Right lobe of liver (tissue), 6 donors: ENCODE data around the gene TSGA10. TPM values are rescaled to one million over a fixed set of nuclear protein-coding genes. Genes with fewer than 3 reads are reported as not detected.
A peak's percentile ranks its signal among the peaks of the same experiment; 100 is the strongest.

ENCODE experiments used
- ATAC-seq, 4 donors: fragments of 200-7000 bp; cut with Tn5 transposase; one replicate each; pipeline ENCODE4 v1.9.1; 2020; ENCODE audit warnings: mild to moderate bottlenecking in 4 of 4, moderate library complexity in 4 of 4
- DNase-seq, 3 donors: peaks; one replicate each; pipeline ENCODE4 v3.0.0-alpha.2; 2020
- H3K27ac ChIP-seq, 3 donors: fragments of 200-600 bp; one replicate each; pipeline ENCODE4 v1.8.0; 2022
- H3K27me3 ChIP-seq, 2 donors: fragments of 200-600 bp; one replicate each; pipeline ENCODE4 v1.8.0; 2022
- H3K36me3 ChIP-seq, 4 donors: fragments of 200-600 bp; sonication (generic) in 1 of 4; one replicate each; pipeline versions ENCODE4 v1.5.1 to v1.8.0; 2017 to 2022; ENCODE audit warnings: control low read depth in 1 of 4
- H3K4me1 ChIP-seq, 4 donors: fragments of 200-600 bp; sonication (generic) in 1 of 4; one replicate each; pipeline versions ENCODE4 v1.5.1 to v1.8.0; 2017 to 2022; ENCODE audit warnings: control low read depth in 1 of 4
- H3K4me3 ChIP-seq, 3 donors: fragments of 200-600 bp; one replicate each; pipeline ENCODE4 v1.8.0; 2022
- H3K9me3 ChIP-seq, 4 donors: fragments of 200-600 bp; sonication (generic) in 1 of 4; one replicate each; pipeline versions ENCODE4 v1.5.1 to v1.8.0; 2017 to 2022; ENCODE audit warnings: control low read depth in 1 of 4
- CTCF ChIP-seq, 4 donors: fragments of 200-600 bp in 3 of 4; fragments of 450-650 bp in 1 of 4; IDR thresholded peaks; one replicate each; pipeline versions ENCODE4 v1.5.1 to v1.8.0; 2016 to 2022; ENCODE audit warnings: antibody characterized with exemption in 4 of 4, mild to moderate bottlenecking in 2 of 4
- POLR2A ChIP-seq: fragments of 450-650 bp; IDR thresholded peaks from one replicate; pipeline ENCODE4 v1.6.1; 2017; ENCODE audit warnings: antibody characterized with exemption, mild to moderate bottlenecking
- WGBS: methylation state at CpG from one replicate; pipeline ENCODE4 v1.1.6; 2018; ENCODE audit warnings: low coverage, low lambda C conversion rate; ENCODE audit not compliant: insufficient coverage; ENCODE audit errors: missing lambda C conversion rate; 5-methylcytosine and 5-hydroxymethylcytosine counted together
- intact Hi-C, 2 donors: fragments of 100-400 bp; cut with DNase I; formaldehyde crosslinking; loops; one replicate each; pipeline versions ENCODE4 v1.11.2 to v1.14.1; 2022
- total RNA-seq, 6 experiments: library from RNA; depleted of rRNA in 2 of 6; stranded (reverse); fragments of >200 nt in 2 of 6; fragmentation: NEBNext Ultra II Directional in 3 of 6; extraction: Animal tissue kit (Norgen Biotek cat#: 25700) in 3 of 6; gene quantifications; one replicate each; pipeline versions ENCODE4 v1.1.0 to v1.2.4, GENCODE V29; 2016 to 2023
- donor health status: DM: no; HTN: yes; CAD: no.
- donor health status: DM: no; HTN: no; CAD: no.
- donor health status: DM: no; HTN: no; CAD: no.
- donor health status: DM: no; HTN: yes; CAD: no.
- donor health status: DM: no; HTN: yes; CAD: no.

Gene TSGA10
- total RNA-seq, 6 experiments from 2014 or later = 1.6 to 5.6 (median 2.7) TPM

DNA sequence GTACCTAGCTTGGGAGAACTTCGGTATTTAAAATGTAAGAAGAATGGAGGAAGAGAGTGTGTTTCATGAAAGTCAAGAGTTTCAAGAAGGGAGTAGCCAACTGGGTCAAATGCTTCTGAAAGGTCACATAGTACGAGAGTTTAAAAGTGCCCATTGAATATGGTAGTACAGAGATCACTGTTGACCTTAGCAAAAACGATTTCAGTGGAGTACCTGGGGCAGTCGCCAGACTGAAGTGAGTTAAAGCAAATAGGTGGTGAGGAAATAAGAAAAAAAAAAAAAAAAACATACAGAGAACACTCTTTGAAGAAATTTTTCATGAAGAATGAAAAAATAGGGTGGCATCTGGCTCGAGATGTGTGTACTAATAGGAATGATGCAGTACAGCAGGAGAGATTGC, 11.5 kb upstream of the TSGA10 start:
- Histone ChIP-seq H3K27ac (no peak overlapping the region), H3K9me3 (no peaks in the 10 kb centered on the region), H3K36me3 (peaks cover 0 to 19% (median 10%) of the 10 kb centered on the region in 4 donors), H3K27me3 (no peaks in the 10 kb centered on the region), H3K4me1 (no peaks in the 10 kb centered on the region), H3K4me3 (no peak overlapping the region)
- DNase-seq (no peak), ATAC-seq (peak in 2 of 4 donors; percentile 47 to 75)
- 48% methylated on average over 5 of the region's 5 CpGs for WGBS
- intact Hi-C loops = no loop called here
- TF ChIP-seq POLR2A = no peak

GRCh38 chr2:99159594-99159993, 4.9 kb upstream of the TSGA10 start:
- WGBS = 93% methylated on average over 4 of the region's 4 CpGs
- intact Hi-C loops = no loop called here
- no peak overlapping the region for H3K4me3 ChIP-seq
- no peaks in the 10 kb centered on the region for H3K27me3 ChIP-seq
- no peaks in the 10 kb centered on the region for H3K9me3 ChIP-seq
- H3K4me1 ChIP-seq = peaks cover 0 to 7% (median 0%) of the 10 kb centered on the region in 4 donors
- DNase-seq (no peak), ATAC-seq (no peak)
- H3K27ac ChIP-seq = no peak overlapping the region
- no peak for TF ChIP-seq POLR2A
- TF ChIP-seq CTCF (IDR thresholded peaks at IDR 0.05) = no peak
- H3K36me3 ChIP-seq = peaks cover 0 to 12% (median 0%) of the 10 kb centered on the region in 4 donors

DNA sequence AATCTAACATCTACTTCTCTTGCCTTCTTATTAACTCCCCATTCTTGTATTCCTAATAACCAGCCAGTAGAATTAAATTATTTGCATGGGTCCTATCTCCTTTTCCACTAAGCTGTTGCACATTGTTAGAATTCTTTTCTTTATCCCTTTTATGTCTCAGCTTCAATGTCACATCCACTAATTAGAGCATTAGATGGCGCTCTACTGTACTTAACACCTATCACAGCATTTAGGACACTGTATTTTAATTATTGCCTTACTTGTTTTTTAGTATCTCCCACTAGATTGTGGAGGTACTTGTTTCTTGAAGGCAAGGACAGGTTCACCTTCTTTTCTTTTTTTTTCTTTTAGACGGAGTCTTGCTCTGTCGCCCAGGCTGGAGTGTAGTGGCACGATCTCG, 3.9 kb upstream of the TSGA10 start:
- Histone ChIP-seq H3K36me3 (peaks cover 0 to 12% (median 0%) of the 10 kb centered on the region in 4 donors), H3K27me3 (no peaks in the 10 kb centered on the region), H3K9me3 (no peaks in the 10 kb centered on the region), H3K4me1 (peaks cover 0 to 12% (median 0%) of the 10 kb centered on the region in 4 donors), H3K27ac (no peak overlapping the region), H3K4me3 (no peak overlapping the region)
- DNase-seq = no peak
- TF ChIP-seq POLR2A (no peak), CTCF (IDR thresholded peaks at IDR 0.05) (no peak)
- no peak for ATAC-seq
- WGBS = 86% methylated on average over 5 of the region's 5 CpGs
- intact Hi-C loops = no loop called here

- 56% methylated on average over 1 of the region's 1 CpG for WGBS
- H3K27me3 ChIP-seq = no peaks in the 10 kb centered on the region
- H3K36me3 ChIP-seq = peaks cover 0 to 12% (median 0%) of the 10 kb centered on the region in 4 donors
- intact Hi-C loops = no loop called here
- H3K9me3 ChIP-seq = no peaks in the 10 kb centered on the region
- ATAC-seq (no peak), DNase-seq (no peak)
- H3K27ac ChIP-seq = no peak overlapping the region
- TF ChIP-seq CTCF (IDR thresholded peaks at IDR 0.05) (no peak), POLR2A (no peak)
- peaks cover 0 to 16% (median 0%) of the 10 kb centered on the region in 4 donors for H3K4me1 ChIP-seq
- no peak overlapping the region for H3K4me3 ChIP-seq
These were observed 2.1 kb upstream of the TSGA10 start for GRCh38 chr2:99156891-99157290.

GRCh38 chr2:99153921-99154604, 679 bp downstream of the TSGA10 start:
- no peaks in the 10 kb centered on the region for H3K27me3 ChIP-seq
- H3K27ac ChIP-seq = peak overlapping the region; percentile 86 to 94 (median 87)
- no peak for DNase-seq
- intact Hi-C loops = no loop called here
- ATAC-seq = peak in 3 of 4 donors; percentile 1 to 6 (median 4)
- H3K36me3 ChIP-seq = peaks cover 0 to 12% (median 0%) of the 10 kb centered on the region in 4 donors
- TF ChIP-seq POLR2A = no peak
- H3K4me3 ChIP-seq = peak overlapping the region; percentile 74 to 93 (median 84)
- H3K4me1 ChIP-seq = peaks cover 0 to 16% (median 0%) of the 10 kb centered on the region in 4 donors
- WGBS = 15% methylated on average over 10 of the region's 12 CpGs
- H3K9me3 ChIP-seq = no peaks in the 10 kb centered on the region
